Islet precursor cell (in vitro differentiated cells): Measurements from ENCODE around the gene TXNDC9.
"Not testable (repeated sequence)": the region's sequence is repeated elsewhere in the genome, so short reads cannot be mapped to it uniquely, and the experiment has no call there.

Experiments
- DNase-seq: peaks from one replicate; pipeline ENCODE4 v3.0.0-alpha.2; 2018

The TXNDC9 gene

GRCh38 chr2:99317873-99318200, 18.3 kb downstream of the TXNDC9 start:
- not testable (repeated sequence) for DNase-seq

- peak; percentile 57 for DNase-seq
These were observed 18.8 kb downstream of the TXNDC9 start for GRCh38 chr2:99317161-99317872.

- DNase-seq, result not testable (repeated sequence)
These were observed 35.0 kb downstream of the TXNDC9 start, which contains the start of gene LYG1 for GRCh38 chr2:99301097-99301496. Gene LYG1 (minus strand): TSS chr2:99301197. CDS start chr2:99295670, 5,527 bp downstream.

- no peak for DNase-seq
These were observed 36.6 kb downstream of the TXNDC9 start for GRCh38 chr2:99299580-99299979.

- no peak for DNase-seq
These were observed 38.1 kb downstream of the TXNDC9 start for GRCh38 chr2:99297994-99298393.

GRCh38 chr2:99285526-99285925, 50.6 kb downstream of the TXNDC9 start:
- no peak for DNase-seq

- DNase-seq, result no peak
These were observed 56.0 kb downstream of the TXNDC9 start for GRCh38 chr2:99279969-99280695.

GRCh38 chr2:99278793-99279291, 57.3 kb downstream of the TXNDC9 start:
- no peak for DNase-seq

GRCh38 chr2:99278195-99278765, 57.9 kb downstream of the TXNDC9 start:
- not testable (repeated sequence) for DNase-seq

- no peak for DNase-seq
These were observed 60.3 kb downstream of the TXNDC9 start for GRCh38 chr2:99275882-99276281.
